Ishikawa (cell line): ENCODE data around the gene SIM2.

ENCODE experiments used
- CEBPB ChIP-seq: IDR thresholded peaks from 2 replicates; pipeline ENCODE4 v1.6.1; 2012
- CREB1 ChIP-seq: IDR thresholded peaks from 2 replicates; pipeline ENCODE4 v1.6.1; 2012; ENCODE audit warnings: low read depth
- EGR1 ChIP-seq: IDR thresholded peaks from 2 replicates; pipeline ENCODE4 v1.6.1; 2012
- EP300 ChIP-seq: IDR thresholded peaks from 2 replicates; pipeline ENCODE4 v1.6.1; 2012; ENCODE audit warnings: borderline replicate concordance
- FOXM1 ChIP-seq: IDR thresholded peaks from 2 replicates; pipeline ENCODE4 v1.6.1; 2012; ENCODE audit warnings: low read depth, borderline replicate concordance
- NFIC ChIP-seq: IDR thresholded peaks from 2 replicates; pipeline ENCODE4 v1.6.1; 2012
- RAD21 ChIP-seq: IDR thresholded peaks from 2 replicates; pipeline ENCODE4 v1.6.1; 2012; ENCODE audit warnings: low read depth
- TCF12 ChIP-seq: IDR thresholded peaks from 2 replicates; pipeline ENCODE4 v1.6.1; 2012; ENCODE audit warnings: low read depth
- TF ChIP-seq, protein P1 (sequence below): IDR thresholded peaks from 2 replicates; pipeline ENCODE4 v1.6.1; 2012; ENCODE audit warnings: low read depth, mild to moderate bottlenecking

DNA sequence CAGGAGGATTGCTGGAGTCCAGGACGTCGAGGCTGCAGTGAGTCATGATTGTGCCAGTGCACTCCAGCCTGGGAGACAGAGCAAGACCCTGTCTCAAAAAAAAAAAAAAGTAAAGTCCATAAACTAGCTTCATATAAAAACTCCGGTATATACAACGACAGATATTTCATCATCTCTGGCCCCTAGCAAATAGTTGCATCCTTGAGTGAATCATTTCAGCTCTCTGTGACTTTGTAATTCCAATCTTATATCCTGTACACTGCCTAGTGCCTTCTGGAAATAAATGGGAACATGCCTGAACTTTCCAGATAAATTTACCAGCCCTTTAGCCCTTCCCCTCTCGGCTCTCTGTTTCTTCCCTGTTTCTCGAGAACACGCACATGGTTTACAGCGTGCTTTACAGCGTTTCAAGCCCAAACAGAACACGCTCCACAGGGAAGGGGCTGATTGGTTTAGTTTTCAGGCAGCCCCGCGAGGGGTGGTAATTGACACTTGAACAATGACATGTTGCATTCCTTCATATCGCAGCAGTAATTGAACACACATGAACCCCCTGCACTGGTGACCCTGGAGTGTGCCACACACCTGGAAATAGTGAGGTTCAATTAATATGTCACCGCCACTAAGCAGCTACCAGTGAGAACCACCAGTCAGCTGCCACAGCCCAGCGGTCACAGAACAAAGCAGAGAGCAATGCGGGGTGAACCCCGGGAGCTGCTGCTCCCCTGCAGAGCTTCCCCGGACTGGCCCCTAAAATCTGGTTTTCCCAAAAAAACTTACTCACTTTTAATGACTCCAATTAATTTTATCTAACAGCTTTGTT, 35.7 kb upstream of the SIM2 start:
- no peak for TF ChIP-seq NFIC
- no peak for TF ChIP-seq FOXM1
- TF ChIP-seq CREB1 = no peak
- no peak for TF ChIP-seq TCF12
- TF ChIP-seq, protein P1, sequence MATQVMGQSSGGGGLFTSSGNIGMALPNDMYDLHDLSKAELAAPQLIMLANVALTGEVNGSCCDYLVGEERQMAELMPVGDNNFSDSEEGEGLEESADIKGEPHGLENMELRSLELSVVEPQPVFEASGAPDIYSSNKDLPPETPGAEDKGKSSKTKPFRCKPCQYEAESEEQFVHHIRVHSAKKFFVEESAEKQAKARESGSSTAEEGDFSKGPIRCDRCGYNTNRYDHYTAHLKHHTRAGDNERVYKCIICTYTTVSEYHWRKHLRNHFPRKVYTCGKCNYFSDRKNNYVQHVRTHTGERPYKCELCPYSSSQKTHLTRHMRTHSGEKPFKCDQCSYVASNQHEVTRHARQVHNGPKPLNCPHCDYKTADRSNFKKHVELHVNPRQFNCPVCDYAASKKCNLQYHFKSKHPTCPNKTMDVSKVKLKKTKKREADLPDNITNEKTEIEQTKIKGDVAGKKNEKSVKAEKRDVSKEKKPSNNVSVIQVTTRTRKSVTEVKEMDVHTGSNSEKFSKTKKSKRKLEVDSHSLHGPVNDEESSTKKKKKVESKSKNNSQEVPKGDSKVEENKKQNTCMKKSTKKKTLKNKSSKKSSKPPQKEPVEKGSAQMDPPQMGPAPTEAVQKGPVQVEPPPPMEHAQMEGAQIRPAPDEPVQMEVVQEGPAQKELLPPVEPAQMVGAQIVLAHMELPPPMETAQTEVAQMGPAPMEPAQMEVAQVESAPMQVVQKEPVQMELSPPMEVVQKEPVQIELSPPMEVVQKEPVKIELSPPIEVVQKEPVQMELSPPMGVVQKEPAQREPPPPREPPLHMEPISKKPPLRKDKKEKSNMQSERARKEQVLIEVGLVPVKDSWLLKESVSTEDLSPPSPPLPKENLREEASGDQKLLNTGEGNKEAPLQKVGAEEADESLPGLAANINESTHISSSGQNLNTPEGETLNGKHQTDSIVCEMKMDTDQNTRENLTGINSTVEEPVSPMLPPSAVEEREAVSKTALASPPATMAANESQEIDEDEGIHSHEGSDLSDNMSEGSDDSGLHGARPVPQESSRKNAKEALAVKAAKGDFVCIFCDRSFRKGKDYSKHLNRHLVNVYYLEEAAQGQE = no peak
- no peak for TF ChIP-seq EP300
- TF ChIP-seq EGR1 = no peak
- no peak for TF ChIP-seq RAD21
- TF ChIP-seq CEBPB = no peak
